Measurements from ENCODE around the gene XRCC6.
"Not testable (repeated sequence)": the region's sequence is repeated elsewhere in the genome, so short reads cannot be mapped to it uniquely, and the experiment has no call there.

The XRCC6 gene

GRCh38 chr22:41648432-41648831 lies 27.3 kb downstream of the XRCC6 start:
- in situ Hi-C loops (cut with HindIII; ENCODE audit: low sequenced_read_pairs), result no loop called here

DNA sequence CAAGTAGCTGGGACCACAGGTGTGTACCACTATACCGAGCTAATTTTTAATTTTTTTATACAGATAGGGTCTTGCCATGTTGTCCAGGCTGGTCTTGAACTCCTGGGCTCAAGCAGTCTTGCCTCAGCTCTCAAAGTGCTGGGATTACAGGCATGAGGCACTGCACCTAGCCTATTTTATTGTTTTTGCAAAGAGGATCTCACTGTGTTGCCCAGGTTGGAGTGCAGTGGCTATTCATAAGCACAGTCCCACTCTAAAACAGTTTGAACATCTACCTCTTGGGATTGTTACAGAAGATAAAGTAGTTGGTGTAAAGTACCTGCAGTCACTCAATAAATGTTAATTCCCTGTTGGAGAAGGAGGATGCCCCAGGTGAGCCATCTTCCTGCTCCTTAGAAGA lies 29.1 kb downstream of the XRCC6 start:
- in situ Hi-C loops (cut with HindIII; ENCODE audit: low sequenced_read_pairs), result no loop called here

DNA sequence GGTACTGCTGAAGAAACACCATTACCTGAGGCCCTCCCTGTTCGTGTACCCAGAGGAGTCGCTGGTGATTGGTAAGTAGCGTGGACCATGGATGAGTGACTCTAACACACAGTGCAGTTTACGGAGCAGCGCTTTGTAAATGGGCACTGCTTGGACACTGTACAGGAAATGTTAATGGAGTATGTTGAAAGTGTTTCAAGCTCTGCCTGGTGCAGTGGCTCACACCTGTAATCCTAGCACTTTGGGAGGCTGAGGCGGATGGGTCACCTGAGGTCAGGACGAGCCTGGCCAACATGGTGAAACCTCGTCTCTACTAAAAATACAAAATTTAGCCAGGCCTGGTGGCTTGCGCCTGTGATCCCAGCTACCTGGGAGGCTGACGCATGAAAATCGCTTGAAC lies 29.7 kb downstream of the XRCC6 start:
- in situ Hi-C loops (cut with HindIII; ENCODE audit: low sequenced_read_pairs), result no loop called here

- in situ Hi-C loops (cut with HindIII; ENCODE audit: low sequenced_read_pairs), result no loop called here
Observed at GRCh38 chr22:41654322-41654721, 33.2 kb downstream of the XRCC6 start.

- in situ Hi-C loops (cut with HindIII; ENCODE audit: low sequenced_read_pairs), result no loop called here
Observed at GRCh38 chr22:41656556-41656955, 35.5 kb downstream of the XRCC6 start.

DNA sequence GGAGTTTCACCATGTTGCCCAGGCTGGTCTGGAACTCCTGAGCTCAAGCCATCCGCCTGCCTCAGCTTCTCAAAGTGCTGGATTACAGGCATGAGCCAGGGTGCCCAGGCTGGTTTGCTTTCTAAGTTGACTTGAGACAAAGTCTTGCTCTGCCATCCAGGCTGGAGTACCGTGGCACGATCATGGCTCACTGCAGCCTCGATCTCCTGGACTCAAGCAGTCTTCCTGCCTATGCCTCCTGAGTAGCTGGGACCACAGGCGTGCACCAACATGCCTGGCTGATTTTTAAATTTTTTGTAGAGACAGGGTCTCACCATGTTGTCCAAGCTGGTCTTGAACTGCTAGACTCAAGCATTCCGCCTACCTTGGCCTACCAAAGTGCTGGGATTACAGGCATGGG lies 36.6 kb downstream of the XRCC6 start:
- in situ Hi-C loops (cut with HindIII; ENCODE audit: low sequenced_read_pairs), result no loop called here

GRCh38 chr22:41658869-41659268 lies 37.8 kb downstream of the XRCC6 start:
- in situ Hi-C loops (cut with HindIII; ENCODE audit: low sequenced_read_pairs), result no loop called here

- in situ Hi-C loops (cut with HindIII; ENCODE audit: low sequenced_read_pairs), result no loop called here
Observed at GRCh38 chr22:41659941-41660340, 38.8 kb downstream of the XRCC6 start.

- in situ Hi-C loops (cut with HindIII; ENCODE audit: low sequenced_read_pairs), result no loop called here
Observed at GRCh38 chr22:41660416-41660815, 39.3 kb downstream of the XRCC6 start.

DNA sequence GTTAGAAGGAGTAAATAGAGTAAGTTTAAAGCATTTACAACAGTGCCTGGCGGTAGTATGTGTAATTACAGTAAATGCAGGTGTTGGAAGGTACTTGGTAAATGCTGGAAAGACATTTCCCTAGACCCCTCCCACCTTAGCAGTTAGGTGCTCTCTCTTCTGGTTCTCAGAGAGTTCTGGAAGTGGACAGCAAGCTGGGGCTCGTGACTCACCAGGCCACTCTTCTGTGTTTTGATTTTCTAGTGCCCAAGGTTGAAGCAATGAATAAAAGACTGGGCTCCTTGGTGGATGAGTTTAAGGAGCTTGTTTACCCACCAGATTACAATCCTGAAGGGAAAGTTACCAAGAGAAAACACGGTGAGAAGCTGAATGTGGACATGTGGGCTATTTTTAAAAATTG lies 40.0 kb downstream of the XRCC6 start:
- in situ Hi-C loops (cut with HindIII; ENCODE audit: low sequenced_read_pairs), result no loop called here

DNA sequence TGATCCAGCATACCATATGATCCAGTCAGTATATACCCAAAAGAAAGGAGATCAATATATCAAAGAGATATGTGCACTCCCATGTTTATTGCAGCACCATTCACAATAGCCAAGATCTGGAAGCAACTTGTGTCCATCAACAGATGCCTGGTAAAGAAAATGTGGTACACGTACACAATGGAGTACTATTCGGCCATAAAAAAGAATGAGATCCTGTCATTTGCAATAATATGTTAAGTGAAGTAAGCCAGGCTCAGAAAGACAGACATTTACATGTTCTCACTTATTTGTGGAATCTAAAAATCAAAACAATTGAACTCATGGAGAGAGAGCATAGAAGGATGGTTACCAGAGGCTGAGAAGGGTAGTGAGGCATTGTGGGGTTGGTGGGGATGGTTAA lies 40.6 kb downstream of the XRCC6 start:
- in situ Hi-C loops (cut with HindIII; ENCODE audit: low sequenced_read_pairs), result no loop called here

DNA sequence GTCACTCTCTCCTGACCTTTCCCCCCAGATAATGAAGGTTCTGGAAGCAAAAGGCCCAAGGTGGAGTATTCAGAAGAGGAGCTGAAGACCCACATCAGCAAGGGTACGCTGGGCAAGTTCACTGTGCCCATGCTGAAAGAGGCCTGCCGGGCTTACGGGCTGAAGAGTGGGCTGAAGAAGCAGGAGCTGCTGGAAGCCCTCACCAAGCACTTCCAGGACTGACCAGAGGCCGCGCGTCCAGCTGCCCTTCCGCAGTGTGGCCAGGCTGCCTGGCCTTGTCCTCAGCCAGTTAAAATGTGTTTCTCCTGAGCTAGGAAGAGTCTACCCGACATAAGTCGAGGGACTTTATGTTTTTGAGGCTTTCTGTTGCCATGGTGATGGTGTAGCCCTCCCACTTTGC lies 42.5 kb downstream of the XRCC6 start:
- in situ Hi-C loops (cut with HindIII; ENCODE audit: low sequenced_read_pairs), result not testable (repeated sequence)

GRCh38 chr22:41664490-41664889 lies 43.4 kb downstream of the XRCC6 start:
- in situ Hi-C loops (cut with HindIII; ENCODE audit: low sequenced_read_pairs), result no loop called here

- in situ Hi-C loops (cut with HindIII; ENCODE audit: low sequenced_read_pairs), result no loop called here
Observed at GRCh38 chr22:41664951-41665350, 43.9 kb downstream of the XRCC6 start.

- in situ Hi-C loops (cut with HindIII; ENCODE audit: low sequenced_read_pairs), result no loop called here
Observed at GRCh38 chr22:41668971-41669911, 48.1 kb downstream of the XRCC6 start.

DNA sequence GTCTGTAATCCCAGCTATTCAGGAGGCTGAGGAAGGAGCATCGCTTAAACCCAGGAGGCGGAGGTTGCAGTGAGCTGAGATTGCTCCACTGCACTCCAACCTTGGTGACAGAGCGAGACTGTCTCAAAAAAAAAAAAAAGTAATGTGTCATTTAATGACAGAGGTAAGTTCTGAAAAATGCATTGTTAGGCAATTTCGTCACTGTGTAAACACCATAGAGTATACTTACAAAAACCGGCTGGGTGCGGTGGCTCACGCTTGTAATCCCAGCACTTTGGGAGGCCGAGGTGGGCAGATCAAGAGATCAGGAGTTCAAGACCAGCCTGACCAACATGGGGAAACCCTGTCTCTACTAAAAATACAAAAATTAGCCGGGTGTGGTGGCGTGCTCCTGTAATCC lies 51.0 kb downstream of the XRCC6 start:
- in situ Hi-C loops (cut with HindIII; ENCODE audit: low sequenced_read_pairs), result not testable (repeated sequence)

DNA sequence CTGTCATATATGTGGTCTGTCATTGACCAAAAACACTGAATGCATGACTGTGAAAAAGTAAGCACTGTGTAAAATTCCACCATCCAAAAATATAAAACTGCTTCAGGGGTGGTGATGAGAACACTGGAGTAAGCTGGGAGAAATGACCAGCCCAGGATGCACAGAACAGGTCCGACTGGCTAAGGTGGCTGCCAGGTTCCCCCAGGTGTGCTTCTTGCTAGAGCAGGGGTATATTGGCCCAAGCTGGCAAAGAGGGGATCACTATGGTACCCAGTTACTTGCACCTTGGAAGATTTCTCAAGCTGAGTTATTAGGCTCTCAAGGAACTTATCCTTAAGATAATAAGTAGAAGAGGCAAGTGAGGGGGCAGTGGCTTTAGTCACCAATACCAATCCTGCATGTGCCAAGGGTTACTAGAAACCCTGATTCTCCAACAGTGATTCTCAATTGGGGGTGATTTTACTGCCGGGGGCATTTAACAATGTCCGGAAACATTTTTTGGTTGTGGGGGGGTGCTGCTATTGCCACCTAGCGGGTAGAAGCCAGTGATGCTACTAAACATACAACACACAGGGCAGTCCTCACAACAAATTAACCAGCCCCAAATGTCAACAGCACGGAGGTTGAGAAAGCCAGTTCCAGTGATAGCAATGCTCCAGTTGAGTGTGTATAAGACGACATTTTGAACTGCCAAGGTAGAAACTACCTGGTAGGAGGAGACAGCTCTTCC lies 51.9 kb downstream of the XRCC6 start:
- in situ Hi-C loops (cut with HindIII; ENCODE audit: low sequenced_read_pairs), result no loop called here

DNA sequence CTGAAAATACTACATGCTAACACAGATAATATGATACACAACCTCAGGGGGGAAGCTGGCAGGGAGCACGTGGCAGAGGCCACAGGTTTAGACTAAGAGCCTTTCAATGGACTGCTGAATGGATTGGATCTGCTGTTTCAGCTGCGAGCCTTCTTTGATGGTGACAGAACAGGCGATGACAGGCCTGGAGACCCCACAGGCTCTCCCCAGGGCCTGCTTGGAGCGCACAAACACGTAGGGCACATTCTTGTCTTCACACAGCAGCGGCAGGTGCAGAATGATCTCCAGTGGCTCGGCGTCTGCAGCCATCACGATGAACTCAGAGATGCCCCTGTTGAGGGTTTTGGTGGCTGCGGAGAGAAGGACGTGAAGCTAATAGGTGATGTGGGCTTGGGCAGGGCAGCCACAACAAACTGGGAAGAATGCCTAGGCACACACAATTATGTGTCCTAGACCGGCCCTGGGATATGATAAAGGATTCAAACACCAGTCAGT lies 53.8 kb downstream of the XRCC6 start:
- in situ Hi-C loops (cut with HindIII; ENCODE audit: low sequenced_read_pairs), result no loop called here

DNA sequence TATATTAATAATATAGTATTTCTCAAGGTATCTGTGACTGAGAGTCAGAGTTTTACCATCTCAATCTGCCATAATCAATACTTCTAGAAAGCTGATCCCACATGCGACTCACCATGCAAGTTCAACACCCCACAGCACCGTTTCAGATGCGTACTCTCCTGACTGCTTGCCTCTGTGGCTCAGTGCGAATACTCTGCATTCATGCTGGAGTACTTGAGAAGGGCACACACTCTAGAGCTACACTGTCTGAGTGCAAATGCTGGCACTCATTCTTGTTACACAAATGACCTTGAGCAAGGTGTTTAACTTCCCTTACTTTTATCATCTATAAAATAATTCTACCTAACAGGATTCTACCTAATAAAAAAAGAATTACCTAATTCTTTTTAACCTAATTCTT lies 55.0 kb downstream of the XRCC6 start:
- in situ Hi-C loops (cut with HindIII; ENCODE audit: low sequenced_read_pairs), result no loop called here

DNA sequence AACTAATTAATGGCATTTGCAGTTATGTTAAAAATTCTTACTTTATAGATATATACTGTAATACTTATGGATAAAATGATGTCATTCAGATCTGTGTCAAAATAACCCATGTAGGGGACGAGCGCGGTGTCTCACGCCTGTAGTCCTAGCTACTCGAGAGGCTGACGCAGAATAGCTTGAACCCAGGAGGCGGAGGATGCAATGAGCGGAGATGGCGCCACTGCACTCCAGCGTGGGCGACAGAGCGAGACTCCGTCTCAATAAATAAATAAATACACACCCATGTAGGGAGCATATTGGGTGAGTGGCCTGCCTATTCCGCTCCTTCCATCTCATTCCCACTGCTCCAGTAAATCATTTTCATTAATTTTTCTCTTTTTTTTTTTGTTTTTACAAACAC lies 60.5 kb downstream of the XRCC6 start:
- in situ Hi-C loops (cut with HindIII; ENCODE audit: low sequenced_read_pairs), result no loop called here

DNA sequence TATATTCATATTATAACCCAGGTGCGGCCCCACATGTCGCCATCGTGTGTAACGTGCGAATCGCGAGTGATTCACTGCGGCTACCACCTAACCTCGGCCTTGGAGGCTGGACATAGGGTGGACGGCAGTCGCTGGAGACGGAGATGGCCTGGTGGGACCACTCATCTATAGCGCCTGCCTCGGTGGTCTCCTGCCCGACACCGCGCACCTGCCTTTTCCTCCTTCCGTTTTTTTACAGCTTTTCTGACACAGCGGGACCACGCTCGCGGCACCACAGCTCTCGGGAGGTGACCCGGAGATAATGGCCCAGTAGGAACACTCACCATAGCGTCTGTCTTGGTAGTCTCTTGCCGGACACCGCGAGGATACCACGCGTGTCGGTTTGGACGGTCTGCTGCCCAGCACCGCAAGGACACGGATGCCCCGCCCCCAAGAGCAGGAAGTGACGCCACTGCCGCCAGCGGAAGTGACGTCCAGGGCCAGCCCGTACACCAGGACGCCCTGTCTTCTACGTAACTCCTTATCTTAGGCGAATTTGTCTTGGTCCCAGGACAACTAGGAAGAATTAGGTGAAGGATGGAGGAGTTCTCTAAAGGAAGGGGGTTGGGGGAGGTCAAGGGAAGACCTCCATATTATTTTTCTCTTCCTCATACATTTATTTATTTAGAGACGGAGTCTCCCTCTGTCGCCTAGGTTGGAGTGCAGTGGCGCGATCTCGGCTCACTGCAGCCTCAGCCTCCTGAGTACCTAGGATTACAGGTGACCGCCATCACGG lies 61.1 kb downstream of the XRCC6 start:
- in situ Hi-C loops (cut with HindIII; ENCODE audit: low sequenced_read_pairs), result no loop called here
